Aorta (tissue), 5 donors: ENCODE data around the gene GATD1. TPM values are rescaled to one million over a fixed set of nuclear protein-coding genes. Genes with fewer than 3 reads are reported as not detected.

Source experiments
- ATAC-seq: fragments of 200-7000 bp; cut with Tn5 transposase; one replicate; pipeline ENCODE4 v1.9.1; 2022; ENCODE audit warnings: moderate library complexity; ENCODE audit not compliant: low FRiP score
- DNase-seq, 2 donors: peaks; one replicate each; pipeline ENCODE4 v3.0.0-alpha.2; 2020
- H3K27ac ChIP-seq, 2 donors: one replicate each; pipeline ENCODE4 v1.5.1; 2013; ENCODE audit warnings: low read length in 2 of 2, mild to moderate bottlenecking in 2 of 2, moderate library complexity in 2 of 2, control low read depth in 1 of 2, inconsistent platforms in 1 of 2, low read depth in 1 of 2
- H3K27me3 ChIP-seq, 2 donors: one replicate each; pipeline ENCODE4 v1.6.1; 2013; ENCODE audit warnings: control low read depth in 1 of 2, low read length in 1 of 2, mild to moderate bottlenecking in 1 of 2, moderate library complexity in 1 of 2; ENCODE audit not compliant: insufficient read depth in 2 of 2, control insufficient read depth in 1 of 2
- H3K36me3 ChIP-seq, 2 donors: one replicate each; pipeline ENCODE4 v1.6.1; 2013; ENCODE audit warnings: control low read depth in 1 of 2, low read length in 1 of 2, mild to moderate bottlenecking in 1 of 2; ENCODE audit not compliant: insufficient read depth in 2 of 2, control insufficient read depth in 1 of 2
- H3K4me1 ChIP-seq, 2 donors: one replicate each; pipeline ENCODE4 v1.6.1; 2013; ENCODE audit warnings: low read length in 2 of 2, control low read depth in 1 of 2, mild to moderate bottlenecking in 1 of 2, moderate library complexity in 1 of 2; ENCODE audit not compliant: insufficient read depth in 2 of 2, control insufficient read depth in 1 of 2
- H3K4me3 ChIP-seq, 2 donors: one replicate each; pipeline ENCODE4 v1.5.1; 2013; ENCODE audit warnings: low read length in 2 of 2, control low read depth in 1 of 2, mild to moderate bottlenecking in 1 of 2
- H3K9me3 ChIP-seq: one replicate; pipeline ENCODE4 v1.6.1; 2013; ENCODE audit warnings: mild to moderate bottlenecking, low read length; ENCODE audit not compliant: control insufficient read depth
- WGBS, 2 donors: extraction: QIAGEN DNeasy Blood & Tissue Kit; methylation state at CpG; one replicate each; pipeline ENCODE4 v1.1.7; 2013; 5-methylcytosine and 5-hydroxymethylcytosine counted together
- intact Hi-C, 2 donors: fragments of 100-400 bp; cut with DNase I; formaldehyde crosslinking; loops; one replicate each; pipeline versions ENCODE4 v1.14.2 to v1.15.0; 2022
- polyA plus RNA-seq, 2 donors: library from polyadenylated mRNA; stranded (reverse); fragments of 200-250 nt; gene quantifications; one replicate each; pipeline ENCODE4 v1.2.3, GENCODE V29; 2013
- total RNA-seq, 2 donors: library from RNA; stranded (reverse); fragmentation: NEBNext Ultra II Directional; extraction: Animal tissue kit (Norgen Biotek cat#: 25700); gene quantifications; one replicate each; pipeline ENCODE4 v1.2.1, GENCODE V29; 2021
- donor health status: healthy with polysubstance abuse.
- donor health status: Bipolar disorder and iron deficiency.
- donor health status: DM: no; HTN: no; CAD: no.
- donor health status: DM: no; HTN: no; CAD: no.
- donor health status: DM: yes; HTN: yes; CAD: no.

Gene GATD1
- total and polyA plus RNA-seq, 4 donors = 9.6 to 52.7 (median 34.3) TPM

GRCh38 chr11:762421-763072 is 14.7 kb downstream of the GATD1 start:
- H3K36me3 ChIP-seq = peaks cover 3 to 5% of the 10 kb centered on the region in 2 donors
- intact Hi-C loops = loop anchor here in 1 of 2 donors (5.0 kb wide), 1 partner anchor 100 kb away; no protein-coding TSS in a partner anchor

DNA sequence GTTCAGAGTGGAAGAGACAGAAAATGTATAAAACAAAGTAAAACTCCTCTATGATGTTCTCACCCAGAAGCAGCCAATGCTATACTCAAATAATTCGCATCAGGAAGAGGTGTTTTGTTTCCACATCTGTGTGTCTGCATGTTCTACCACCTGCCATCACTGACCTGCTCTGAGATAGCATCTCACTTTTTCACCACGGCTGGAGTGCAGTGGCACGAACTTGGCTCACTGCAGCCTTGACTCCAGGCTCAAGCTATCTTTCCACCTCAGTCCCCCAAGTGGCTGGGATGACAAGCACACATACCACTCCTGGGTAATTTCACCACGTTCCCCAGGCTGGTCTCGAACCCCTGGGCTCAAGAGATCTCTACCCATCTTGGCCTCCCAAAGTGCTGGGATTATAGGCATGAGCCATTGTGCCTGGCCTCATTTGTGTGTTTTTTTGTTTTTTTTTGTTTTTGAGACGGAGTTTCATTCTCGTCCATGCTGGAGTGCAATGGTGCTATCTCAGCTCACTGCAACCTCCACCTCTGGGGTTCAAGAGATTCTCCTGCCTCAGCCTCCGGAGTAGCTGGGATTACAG is 15.7 kb downstream of the GATD1 start:
- H3K9me3 ChIP-seq = no peaks in the 10 kb centered on the region
- intact Hi-C loops = loop anchor here in 1 of 2 donors (5.0 kb wide), 1 partner anchor 99 kb away; no protein-coding TSS in a partner anchor
- H3K27ac ChIP-seq = no peak overlapping the region
- no peaks in the 10 kb centered on the region for H3K4me1 ChIP-seq
- no peaks in the 10 kb centered on the region for H3K27me3 ChIP-seq
- DNase-seq (no peak), ATAC-seq (no peak)
- WGBS, 2 donors = 85% methylated on average over 8 of the region's 8 CpGs
- H3K4me3 ChIP-seq = no peak overlapping the region
- H3K36me3 ChIP-seq = peaks cover 4 to 5% of the 10 kb centered on the region in 2 donors

More at GRCh38 chr11:762421-763072, 14.7 kb downstream of the GATD1 start:
- H3K27me3 ChIP-seq = no peaks in the 10 kb centered on the region
- no peaks in the 10 kb centered on the region for H3K4me1 ChIP-seq
- no peak overlapping the region for H3K27ac ChIP-seq
- ATAC-seq = no peak
- DNase-seq = peak in 1 of 2 donors; percentile 72
- H3K9me3 ChIP-seq = no peaks in the 10 kb centered on the region
- WGBS, 2 donors = 47 to 60% methylated on average over 10 of the region's 10 CpGs
- no peak overlapping the region for H3K4me3 ChIP-seq

GRCh38 chr11:760236-760635 is 17.1 kb downstream of the GATD1 start:
- H3K27ac ChIP-seq = no peak overlapping the region
- ATAC-seq (no peak), DNase-seq (no peak)
- no peak overlapping the region for H3K4me3 ChIP-seq
- H3K9me3 ChIP-seq = no peaks in the 10 kb centered on the region
- no peaks in the 10 kb centered on the region for H3K27me3 ChIP-seq
- intact Hi-C loops = loop anchor here in 1 of 2 donors (5.0 kb wide), 1 partner anchor 98 kb away; no protein-coding TSS in a partner anchor
- H3K4me1 ChIP-seq = no peaks in the 10 kb centered on the region
- H3K36me3 ChIP-seq = peaks cover 3 to 5% of the 10 kb centered on the region in 2 donors

GRCh38 chr11:749731-750130 is 27.6 kb downstream of the GATD1 start:
- Histone ChIP-seq H3K4me3 (no peak overlapping the region), H3K27ac (no peak overlapping the region), H3K36me3 (no peaks in the 10 kb centered on the region), H3K9me3 (no peaks in the 10 kb centered on the region), H3K4me1 (peaks cover 0 to 4% of the 10 kb centered on the region in 2 donors), H3K27me3 (no peaks in the 10 kb centered on the region)
- intact Hi-C loops = no loop called here
- 52 to 68% methylated on average over 2 of the region's 2 CpGs for WGBS, 2 donors
- ATAC-seq (no peak), DNase-seq (no peak)

- Histone ChIP-seq H3K27me3 (no peaks in the 10 kb centered on the region), H3K4me1 (peaks cover 0 to 4% of the 10 kb centered on the region in 2 donors), H3K36me3 (no peaks in the 10 kb centered on the region), H3K9me3 (no peaks in the 10 kb centered on the region), H3K4me3 (peak overlapping the region; percentile 57 to 82), H3K27ac (peak overlapping the region in 1 of 2 donors; percentile 46)
- DNase-seq (peak in 1 of 2 donors; percentile 60), ATAC-seq (peak; percentile 9)
- WGBS, 2 donors = 3% methylated on average over 18 of the region's 18 CpGs
- intact Hi-C loops = no loop called here
Measured at GRCh38 chr11:748007-748359, 29.3 kb downstream of the GATD1 start.

- Histone ChIP-seq H3K36me3 (no peaks in the 10 kb centered on the region), H3K27me3 (no peaks in the 10 kb centered on the region), H3K4me1 (peaks cover 0 to 4% of the 10 kb centered on the region in 2 donors), H3K4me3 (peak within 1 kb of the TSS; percentile 67 to 82), H3K27ac (peak within 1 kb of the TSS in 1 of 2 donors; percentile 46), H3K9me3 (no peaks in the 10 kb centered on the region)
- intact Hi-C loops = no loop called here
- ATAC-seq (peak; percentile 96), DNase-seq (peak; percentile 94 to 98)
- 0 to 1% methylated on average over 58 to 112 of the region's 112 CpGs for WGBS, 2 donors
Measured at GRCh38 chr11:747158-748006, 29.9 kb downstream of the GATD1 start, which contains the start of gene TALDO1. TALDO1 (plus strand) TSS chr11:747464; CDS start chr11:747482, 18 bp downstream.

DNA sequence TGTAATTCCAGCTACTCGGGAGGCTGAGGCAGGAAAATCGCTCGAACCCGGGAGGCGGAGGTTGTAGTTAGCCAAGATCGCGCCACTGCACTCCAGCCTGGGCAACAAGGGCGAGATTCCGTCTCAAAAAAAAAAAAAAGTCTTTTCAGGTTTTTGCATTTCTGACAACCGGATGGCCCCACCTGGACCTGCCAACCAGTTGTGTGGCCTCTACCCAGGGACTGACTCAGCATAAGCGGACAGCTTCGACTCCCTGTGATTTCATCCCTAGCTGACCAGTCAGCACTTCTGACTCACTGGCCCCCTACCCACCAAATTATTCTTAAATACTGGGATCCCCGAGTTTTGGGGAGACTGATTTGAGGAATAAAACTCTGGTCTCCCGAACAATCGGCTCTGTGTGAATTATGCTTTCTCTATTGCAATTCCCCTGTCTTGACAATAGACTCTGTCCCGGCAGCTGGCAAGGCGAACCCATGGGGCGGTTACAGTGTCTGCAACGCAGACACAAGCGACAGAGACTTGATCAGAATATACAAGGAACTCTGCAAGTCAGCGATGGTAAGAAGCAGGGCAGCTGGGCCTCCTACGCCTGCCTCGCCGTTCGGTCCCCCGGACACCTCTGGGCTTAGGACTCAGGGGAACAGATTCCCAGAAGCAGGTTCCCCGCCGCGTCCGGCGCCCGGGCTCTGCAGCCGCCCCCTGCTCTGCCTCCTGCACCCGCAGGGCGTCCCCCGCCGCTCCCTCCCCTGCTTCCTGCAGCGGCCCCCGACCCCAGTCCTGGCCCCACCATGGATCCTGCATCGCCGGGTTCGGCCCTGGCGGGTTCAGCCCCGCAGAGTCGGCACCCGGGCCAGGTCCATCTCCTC is 30.8 kb downstream of the GATD1 start:
- ATAC-seq (peak; percentile 69), DNase-seq (peak in 1 of 2 donors; percentile 58)
- Histone ChIP-seq H3K36me3 (no peaks in the 10 kb centered on the region), H3K4me1 (peaks cover 0 to 4% of the 10 kb centered on the region in 2 donors), H3K27ac (peak overlapping the region in 1 of 2 donors; percentile 25), H3K27me3 (no peaks in the 10 kb centered on the region), H3K4me3 (peak overlapping the region; percentile 58 to 67), H3K9me3 (no peaks in the 10 kb centered on the region)
- WGBS, 2 donors = 24 to 26% methylated on average over 45 to 46 of the region's 46 CpGs
- intact Hi-C loops = no loop called here

DNA sequence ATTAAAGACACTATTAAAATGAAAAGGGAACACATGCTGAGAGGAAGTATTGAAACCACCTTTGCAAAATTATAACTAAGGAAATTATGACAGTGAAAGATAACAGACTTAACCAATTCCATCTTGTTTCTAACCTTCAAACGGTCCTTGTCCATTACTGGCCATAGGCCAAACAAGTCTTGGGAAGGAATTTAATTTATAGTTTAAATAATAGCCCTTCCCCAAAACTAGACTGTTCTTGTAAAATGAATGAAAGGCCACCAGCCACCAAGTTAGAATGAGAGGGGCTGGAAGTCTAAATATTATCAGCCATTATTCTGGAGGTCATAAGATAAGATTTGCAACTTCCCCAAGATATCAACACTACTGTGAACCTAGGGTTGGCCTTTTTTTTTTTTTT is 31.9 kb downstream of the GATD1 start:
- Histone ChIP-seq H3K4me3 (no peak overlapping the region), H3K27me3 (no peaks in the 10 kb centered on the region), H3K9me3 (no peaks in the 10 kb centered on the region), H3K4me1 (peaks cover 0 to 4% of the 10 kb centered on the region in 2 donors), H3K36me3 (no peaks in the 10 kb centered on the region), H3K27ac (no peak overlapping the region)
- WGBS, 2 donors = 51 to 60% methylated on average over 1 of the region's 1 CpG
- intact Hi-C loops = no loop called here
- no peak for DNase-seq
- no peak for ATAC-seq
